ENCODE results near the gene KIF18B.

DNA sequence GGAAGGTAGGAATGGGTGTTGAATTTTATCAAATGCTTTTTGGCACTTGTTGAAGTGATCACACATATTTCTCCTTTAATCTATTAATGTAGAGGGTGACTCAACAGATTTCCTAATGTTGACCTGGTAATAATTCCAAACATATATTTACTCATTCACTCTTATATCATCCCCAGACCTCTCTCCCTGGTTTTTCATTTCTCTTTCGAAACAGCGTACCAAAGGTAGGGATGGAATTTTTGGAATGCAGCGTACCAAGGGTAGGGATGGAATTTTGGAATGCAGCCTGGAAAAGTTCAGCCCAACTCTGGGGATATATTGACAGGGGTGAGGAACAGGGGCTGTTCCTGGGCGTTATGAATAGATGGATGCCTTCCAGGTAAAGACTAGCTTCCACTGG, 7.3 kb downstream of the KIF18B start:
- no peak for TF ChIP-seq ZNF274 (IDR thresholded peaks at IDR 0.05; ENCODE audit: low read depth, low read length)
- no peak for TF ChIP-seq YY1 (IDR thresholded peaks at IDR 0.05; ENCODE audit: insufficient read depth, insufficient read length)
- TF ChIP-seq SUZ12 (IDR thresholded peaks at IDR 0.05; ENCODE audit: extremely low read depth, insufficient read depth, insufficient read length): no peak

All from NT2/D1 (cell line).